BJ (cell line): ENCODE results near the gene MPIG6B. TPM values are rescaled to one million over a fixed set of nuclear protein-coding genes. Genes with fewer than 3 reads are reported as not detected.

Source experiments
- CTCF ChIA-PET: fragments of 350-600 bp; formaldehyde crosslinking; extraction: SDS; loops from one replicate; lab custom pipeline; 2021; ENCODE audit warnings: antibody characterized with exemption, inconsistent platforms; lab: Yijun Ruan, JAX
- POLR2A ChIA-PET: fragments of 300-600 bp; sonication (Branson Sonifier 250); formaldehyde crosslinking; extraction: SDS; loops from one replicate; lab custom pipeline; 2021; ENCODE audit warnings: antibody characterized with exemption; lab: Charles Lee
- DNase-seq: peaks from one replicate; pipeline ENCODE4 v3.0.0-alpha.2; 2011; ENCODE audit warnings: low read depth
- H3K27me3 ChIP-seq: 2 replicates; pipeline ENCODE4 v1.6.0; 2011; ENCODE audit warnings: low read length; ENCODE audit not compliant: control insufficient read depth, insufficient read depth
- H3K36me3 ChIP-seq: 2 replicates; pipeline ENCODE4 v1.5.1; 2011; ENCODE audit warnings: low read length; ENCODE audit not compliant: control insufficient read depth, insufficient read depth
- H3K4me3 ChIP-seq: 2 replicates; pipeline ENCODE4 v1.5.1; 2011; ENCODE audit warnings: low read depth, mild to moderate bottlenecking, control low read depth, low read length
- CTCF ChIP-seq: IDR thresholded peaks from 2 replicates; pipeline ENCODE4 v1.5.1; 2011; ENCODE audit warnings: low read depth, mild to moderate bottlenecking, control low read depth, inconsistent platforms, low read length, moderate library complexity; ENCODE audit not compliant: insufficient read depth
- polyA plus RNA-seq: library from polyadenylated mRNA; depleted of rRNA; stranded (reverse); fragments of >200 nt; gene quantifications from 2 replicates; pipeline ENCODE4 v1.2.3, GENCODE V29; 2011

The MPIG6B gene
- polyA plus RNA-seq, 1 experiment = not detected

- no peak for DNase-seq
- ChIA-PET CTCF (interaction anchor here (0.6 to 6.5 kb wide), 8 partner anchors 8 to 131 kb away, joined by 3 to 35 read pairs (median 3); partner anchors contain the start of gene LY6G5C), POLR2A (interaction anchor here (1.0 kb wide), 1 partner anchor 7 kb away, joined by 6 read pairs; no protein-coding TSS in a partner anchor)
- no peak for TF ChIP-seq CTCF
- Histone ChIP-seq H3K4me3 (no peak overlapping the region), H3K27me3 (no peaks in the 10 kb centered on the region), H3K36me3 (peaks cover 9% of the 10 kb centered on the region)
These were observed 14.3 kb downstream of the MPIG6B start for GRCh38 chr6:31737315-31737990.

DNA sequence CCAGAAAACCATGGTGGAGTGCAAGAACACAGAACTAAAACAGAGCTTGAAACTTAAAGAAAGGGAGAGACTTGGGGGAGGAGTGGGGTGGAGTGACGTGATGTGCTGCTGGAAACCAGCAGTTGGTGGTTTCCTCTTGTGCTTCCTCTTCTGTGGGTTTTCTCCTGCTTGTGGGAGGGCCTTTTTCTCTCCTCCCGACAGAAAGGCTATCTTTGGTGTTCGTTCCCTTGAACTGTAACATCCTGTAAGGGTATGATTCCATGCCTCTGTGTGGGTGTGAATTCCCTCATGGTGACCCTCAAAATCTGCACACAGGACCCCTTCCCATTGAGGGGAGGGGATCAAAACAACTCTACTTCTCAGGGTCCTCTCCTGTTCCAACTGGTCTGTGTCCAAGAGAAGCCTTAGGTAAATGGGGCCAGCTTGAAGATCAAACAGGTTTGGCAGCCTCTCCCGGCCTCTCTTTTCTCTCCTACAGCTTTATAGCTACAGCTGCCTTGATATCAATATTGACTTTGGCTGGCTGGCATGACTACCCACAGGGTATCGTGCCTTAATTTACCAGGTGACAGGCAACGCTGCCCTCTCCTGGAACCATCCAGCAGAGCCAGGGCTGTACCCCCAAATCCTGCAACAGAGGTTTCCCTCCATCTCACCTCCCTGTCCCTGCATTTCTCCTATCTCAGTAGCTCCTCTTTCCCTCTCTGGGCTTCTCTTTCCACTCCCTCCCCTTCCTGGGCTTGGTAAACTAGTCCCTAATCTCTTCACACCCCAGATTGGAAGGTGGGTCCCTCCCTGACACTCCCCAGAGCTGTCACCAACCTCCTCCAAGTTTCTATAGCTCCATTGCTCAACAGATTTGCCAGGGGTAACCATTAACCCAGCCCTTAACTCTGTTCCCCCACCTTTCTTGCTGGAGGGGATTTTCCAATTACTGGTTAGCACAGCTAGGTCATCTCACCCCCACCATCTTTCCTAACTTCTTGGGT is 15.1 kb downstream of the MPIG6B start:
- POLR2A ChIA-PET = interaction anchor here (1.0 kb wide), 1 partner anchor 8 kb away, joined by 6 read pairs; no protein-coding TSS in a partner anchor
- TF ChIP-seq CTCF = peak; percentile 16; the same call in 1 of the 2 replicates
- peaks cover 7% of the 10 kb centered on the region for H3K36me3 ChIP-seq
- no peaks in the 10 kb centered on the region for H3K27me3 ChIP-seq
- DNase-seq = no peak
- CTCF ChIA-PET = interaction anchor here (0.6 to 6.5 kb wide), 12 partner anchors 8 to 192 kb away, joined by 3 to 35 read pairs (median 3); partner anchors contain the start of genes ATP6V1G2, LY6G5C and VARS1
- no peak overlapping the region for H3K4me3 ChIP-seq

GRCh38 chr6:31739639-31740396 is 16.6 kb downstream of the MPIG6B start, which contains the start of gene MSH5:
TSS of gene MSH5 (plus strand) at chr6:31740005. CDS start at chr6:31740467, 462 bp downstream.
- CTCF ChIA-PET = interaction anchor here (1.0 to 6.5 kb wide), 6 partner anchors 10 to 193 kb away, joined by 3 to 35 read pairs (median 4); partner anchors contain the start of genes ATP6V1G2 and DDAH2
- H3K27me3 ChIP-seq = no peaks in the 10 kb centered on the region
- POLR2A ChIA-PET = interaction anchor here (0.6 to 1.3 kb wide), 3 partner anchors 10 to 1413 kb away, joined by 3 to 6 read pairs (median 3); partner anchors contain the start of genes DDAH2 and HSPA1B
- TF ChIP-seq CTCF = no peak
- peak within 1 kb of the TSS; percentile 75 for H3K4me3 ChIP-seq
- H3K36me3 ChIP-seq = no peaks in the 10 kb centered on the region
- peak; percentile 98 for DNase-seq

DNA sequence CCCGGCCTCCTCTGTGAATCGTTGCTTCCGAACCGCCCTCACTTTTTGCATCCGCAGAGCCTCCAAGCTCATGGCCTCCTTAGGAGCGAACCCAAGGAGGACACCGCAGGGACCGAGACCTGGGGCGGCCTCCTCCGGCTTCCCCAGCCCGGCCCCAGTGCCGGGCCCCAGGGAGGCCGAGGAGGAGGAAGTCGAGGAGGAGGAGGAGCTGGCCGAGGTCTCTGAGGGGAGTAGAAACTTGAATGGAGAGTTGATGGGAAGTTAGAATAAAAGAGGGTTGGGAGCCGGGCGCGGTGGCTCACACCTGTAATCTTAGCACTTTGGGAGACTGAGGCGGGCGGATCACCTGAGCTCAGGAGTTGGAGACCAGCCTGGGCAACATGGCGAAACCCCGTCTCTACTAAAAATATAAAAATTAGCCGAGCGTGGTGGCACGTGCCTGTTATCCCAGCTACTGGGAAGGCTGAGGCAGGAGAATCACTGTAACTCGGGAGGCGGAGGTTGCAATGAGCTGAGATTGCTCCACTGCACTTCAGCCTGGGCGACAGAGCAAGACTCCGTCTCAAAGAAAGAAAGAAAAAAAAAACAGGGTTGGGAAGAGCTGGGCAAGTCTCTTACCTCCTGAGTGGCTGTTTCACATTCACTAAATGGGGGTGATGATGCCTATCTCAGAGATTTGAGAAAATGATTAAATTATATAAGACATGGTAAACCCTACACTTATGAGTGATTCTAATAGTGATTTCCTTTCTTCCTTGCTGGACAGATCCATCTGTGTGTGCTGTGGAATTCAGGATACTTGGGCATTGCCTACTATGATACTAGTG is 17.4 kb downstream of the MPIG6B start:
- ChIA-PET CTCF (interaction anchor here (1.1 to 6.5 kb wide), 4 partner anchors 11 to 90 kb away, joined by 3 to 35 read pairs (median 4); partner anchors contain the start of gene DDAH2), POLR2A (interaction anchor here (0.6 to 1.3 kb wide), 4 partner anchors 86 to 1237 kb away, joined by 3 to 6 read pairs (median 4); partner anchors contain the start of gene HSPA1B)
- no peak for TF ChIP-seq CTCF
- Histone ChIP-seq H3K36me3 (no peaks in the 10 kb centered on the region), H3K4me3 (peak overlapping the region; percentile 75), H3K27me3 (no peaks in the 10 kb centered on the region)
- no peak for DNase-seq
